NCI-H2107 treated with DMSO at 0.1 percent for 48 hours (cell line): Measurements from ENCODE around the gene CCND1.
"Not testable (repeated sequence)": the region's sequence is repeated elsewhere in the genome, so short reads cannot be mapped to it uniquely, and the experiment has no call there.

ENCODE experiments used
- DNase-seq: peaks from one replicate; lab custom pipeline; 2025; ENCODE audit not compliant: unreplicated experiment; lab: John Stamatoyannopoulos, UW

Gene CCND1

DNA sequence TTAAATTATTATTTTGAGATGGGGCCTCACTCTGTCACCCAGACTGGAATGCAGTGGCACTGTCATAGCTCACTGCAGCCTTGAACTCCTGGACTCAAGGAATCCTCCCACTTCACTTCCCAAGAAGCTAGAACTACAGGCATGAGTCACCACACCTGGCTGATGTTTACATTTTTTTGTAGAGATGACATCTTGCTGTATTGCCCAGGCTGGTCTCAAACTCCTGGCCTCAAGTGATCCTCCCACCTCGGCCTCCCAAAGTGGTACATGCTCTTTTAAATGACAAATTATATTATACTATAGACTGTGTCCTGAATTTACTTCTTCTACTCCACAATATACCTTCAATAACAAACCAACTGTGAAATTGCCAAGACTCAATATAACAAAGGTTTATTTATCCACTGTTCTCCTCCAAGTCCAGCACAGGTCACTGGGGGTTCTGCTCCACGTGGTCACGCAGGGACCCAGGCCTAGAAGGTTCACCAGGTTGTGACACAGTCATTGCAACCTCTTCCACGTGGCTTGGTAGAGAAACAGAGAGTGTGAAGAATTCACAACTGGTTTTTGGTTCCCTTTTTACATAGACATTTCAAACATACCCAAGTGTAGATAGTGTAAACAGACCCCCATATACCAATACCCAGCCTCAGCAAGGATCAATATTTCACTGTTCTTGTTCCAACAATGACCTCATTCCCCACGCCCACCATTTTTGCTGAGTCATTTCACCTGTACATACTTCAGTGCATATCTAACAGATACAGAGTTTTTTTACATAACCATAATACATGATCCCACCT is 47.2 kb downstream of the CCND1 start:
- DNase-seq = not testable (repeated sequence)

DNA sequence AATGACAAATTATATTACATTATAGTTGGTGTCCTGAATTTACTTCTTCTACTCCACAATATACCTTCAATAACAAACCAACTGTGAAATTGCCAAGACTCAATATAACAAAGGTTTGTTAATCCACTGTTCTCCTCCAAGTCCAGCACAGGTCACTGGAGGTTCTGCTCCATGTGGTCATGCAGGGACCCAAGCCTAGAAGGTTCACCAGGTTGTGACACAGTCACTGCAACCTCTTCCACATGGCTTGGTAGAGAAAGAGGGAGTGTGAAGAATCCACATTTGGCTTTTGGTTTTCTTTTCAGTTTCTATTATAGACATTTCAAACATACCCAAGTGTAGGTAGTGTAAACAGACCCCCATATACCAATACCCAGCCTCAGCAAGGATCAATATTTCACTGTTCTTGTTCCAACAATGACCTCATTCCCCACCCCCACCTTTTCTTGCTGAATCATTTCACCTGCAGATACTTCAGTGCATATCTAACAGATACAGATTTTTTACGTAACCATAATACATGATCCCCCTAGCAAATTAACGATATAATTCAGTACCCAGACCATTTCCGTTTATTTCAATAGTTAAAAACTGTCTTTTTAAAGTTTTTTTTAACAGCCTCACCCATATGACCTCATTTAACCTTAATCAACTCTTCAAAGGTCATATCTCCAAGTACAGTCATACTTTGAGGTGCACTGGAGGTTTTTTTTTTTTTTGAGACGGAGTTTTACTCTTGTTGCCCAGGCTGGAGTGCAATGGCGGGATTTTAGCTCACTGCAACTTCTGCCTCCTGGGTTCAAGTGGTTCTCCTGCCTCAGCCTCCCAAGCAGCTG is 48.7 kb downstream of the CCND1 start:
- no peak for DNase-seq

DNA sequence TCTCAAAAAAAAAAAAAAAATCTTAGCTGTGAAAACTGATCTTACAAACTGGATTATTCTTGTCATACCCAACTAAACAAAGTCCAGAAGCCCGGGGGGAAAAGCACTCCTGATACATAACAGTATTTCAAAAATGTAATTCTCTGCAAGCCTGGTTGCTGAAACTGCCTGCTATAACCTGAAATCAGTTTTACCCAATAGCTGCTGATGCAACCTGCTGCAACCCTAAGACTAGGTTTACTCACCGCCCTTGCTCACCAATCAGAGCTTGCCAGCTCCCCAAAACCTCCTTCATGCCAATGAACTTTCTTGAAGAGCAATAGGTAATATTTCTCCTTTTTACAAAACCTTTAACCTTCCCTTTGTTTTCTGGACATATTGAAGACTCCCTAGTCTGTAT is 50.5 kb downstream of the CCND1 start:
- no peak for DNase-seq

DNA sequence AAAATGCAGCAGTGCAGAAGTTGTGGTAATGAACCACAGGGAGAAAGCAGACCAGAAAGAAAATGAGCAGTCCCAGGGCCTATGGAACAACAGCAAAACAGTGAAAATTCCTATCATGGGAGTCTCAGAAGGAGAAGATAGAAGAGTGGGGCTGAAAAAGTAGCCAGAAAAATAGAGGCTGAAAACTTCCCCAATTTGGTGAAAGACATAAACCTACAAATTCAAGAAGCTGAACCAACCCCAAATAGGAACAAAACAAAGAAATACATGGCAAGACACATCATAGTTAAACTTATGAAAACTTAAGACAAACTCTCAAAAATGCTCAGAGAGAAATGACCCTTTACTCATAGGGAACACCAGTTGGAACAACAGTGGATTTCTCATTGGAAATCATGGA is 51.5 kb downstream of the CCND1 start:
- no peak for DNase-seq

- no peak for DNase-seq
Observed at GRCh38 chr11:69694781-69695180, 53.8 kb downstream of the CCND1 start.

DNA sequence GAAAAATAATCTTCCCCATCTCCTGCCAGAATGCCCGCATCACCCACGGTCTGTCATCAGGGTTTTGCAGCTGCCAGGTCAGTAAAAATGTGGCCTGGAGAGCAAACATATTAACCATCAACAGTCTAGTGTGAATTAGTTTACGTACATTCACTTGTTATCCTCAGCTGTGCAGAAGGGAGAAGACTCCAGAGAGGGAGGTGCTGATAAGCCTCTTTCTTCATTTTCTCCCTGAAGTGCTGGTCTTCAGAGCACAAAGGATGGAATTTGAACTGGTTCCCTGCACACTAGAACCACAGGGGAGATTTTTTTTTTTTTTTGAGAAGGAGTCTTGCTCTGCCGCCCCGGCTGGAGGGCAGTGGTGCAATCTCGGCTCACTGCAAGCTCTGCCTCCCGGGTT is 54.6 kb downstream of the CCND1 start:
- no peak for DNase-seq

- DNase-seq = not testable (repeated sequence)
Observed at GRCh38 chr11:69695995-69696394, 55.0 kb downstream of the CCND1 start.

DNA sequence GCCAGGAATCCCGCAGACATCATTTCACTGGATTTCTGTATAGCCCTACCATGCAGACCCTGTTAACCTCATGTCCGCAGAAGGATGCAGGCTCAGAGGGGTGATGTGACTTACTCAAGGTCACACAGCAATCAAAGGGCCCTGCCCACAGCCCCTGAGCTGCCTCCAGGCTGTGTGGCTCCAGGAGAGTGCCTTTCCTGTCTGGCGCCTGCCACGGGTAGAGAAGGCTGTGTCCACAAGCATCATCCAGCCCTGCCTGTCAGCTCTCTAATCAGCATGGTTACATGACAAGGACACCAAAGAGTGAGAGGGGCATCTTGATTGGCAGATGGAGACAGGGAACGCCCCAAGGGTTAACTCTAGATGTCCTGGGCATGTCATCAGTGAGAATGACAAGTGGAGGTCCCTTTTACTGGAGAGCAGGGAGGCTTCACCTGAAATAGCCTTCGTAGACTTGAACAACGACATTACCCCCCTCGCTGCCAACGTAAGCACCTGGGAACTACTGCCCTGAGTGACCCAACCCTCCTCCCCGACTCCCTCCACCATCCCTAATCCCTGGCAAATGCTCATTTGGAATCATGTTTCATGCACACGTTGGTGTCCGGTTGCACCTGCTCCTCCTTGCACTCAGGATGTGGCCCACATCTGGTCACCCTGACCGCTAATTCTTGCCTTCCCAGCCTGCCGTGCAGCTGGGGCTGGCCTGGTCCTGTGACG is 56.0 kb downstream of the CCND1 start:
- DNase-seq = peak; percentile 50

DNA sequence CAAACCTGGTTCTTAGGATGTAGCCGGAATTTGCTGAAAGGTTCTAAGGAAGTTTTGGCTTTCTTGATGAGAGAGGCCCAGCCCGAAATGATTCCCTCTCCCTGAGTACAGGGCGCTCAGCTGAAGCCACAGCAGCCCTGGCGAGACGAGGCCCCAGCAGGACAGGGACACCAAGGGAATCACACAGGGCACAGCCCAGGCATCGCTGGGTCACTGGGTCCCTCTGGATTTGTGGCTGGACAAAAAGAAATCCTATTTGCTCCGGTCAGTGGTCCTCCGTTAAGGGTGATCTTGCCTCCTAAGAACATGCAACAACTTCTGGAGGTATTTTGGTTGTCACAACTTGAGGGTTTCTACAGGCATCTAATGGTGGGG is 56.5 kb downstream of the CCND1 start:
- no peak for DNase-seq

GRCh38 chr11:69697861-69698260 is 56.9 kb downstream of the CCND1 start:
- no peak for DNase-seq

DNA sequence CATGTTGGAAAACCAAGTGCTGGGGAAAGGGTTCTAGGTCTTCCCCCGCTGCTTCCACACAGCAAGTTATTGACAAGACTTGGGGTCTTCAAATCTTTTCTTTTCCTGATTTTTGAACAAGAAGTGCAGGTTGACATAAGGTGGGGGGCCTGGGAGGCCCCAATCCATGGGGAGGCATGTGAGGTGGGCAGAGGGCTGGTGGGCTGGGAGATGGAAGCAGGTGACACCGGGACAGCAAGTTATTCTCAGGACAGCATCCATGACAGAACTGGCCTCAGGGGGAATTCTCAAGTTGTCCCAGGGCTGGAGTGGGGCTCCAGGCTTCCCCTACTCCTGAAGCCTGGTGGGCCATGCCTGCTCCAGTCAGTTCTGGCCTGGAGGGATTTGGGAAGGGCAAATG is 57.4 kb downstream of the CCND1 start:
- DNase-seq = no peak

DNA sequence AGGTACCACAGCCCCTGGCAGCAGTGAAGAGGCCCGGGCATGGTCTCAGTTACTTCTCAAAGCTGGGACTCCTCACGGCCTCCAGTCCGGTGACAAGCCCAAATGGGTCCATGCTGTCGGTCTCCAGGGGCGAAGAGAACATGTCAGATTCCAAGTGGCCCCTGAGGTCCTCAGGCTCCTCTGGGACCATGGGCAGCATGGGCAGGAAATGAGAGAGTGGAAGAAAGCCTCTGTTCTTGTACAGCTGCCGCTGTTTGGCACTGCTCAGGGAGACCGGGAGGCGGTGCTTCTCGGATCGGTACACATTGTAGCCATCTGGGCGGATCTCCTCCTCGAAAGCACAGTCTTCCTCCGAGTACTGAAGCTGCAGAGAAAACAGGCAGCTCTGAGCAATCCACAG is 58.3 kb downstream of the CCND1 start:
- no peak for DNase-seq

DNA sequence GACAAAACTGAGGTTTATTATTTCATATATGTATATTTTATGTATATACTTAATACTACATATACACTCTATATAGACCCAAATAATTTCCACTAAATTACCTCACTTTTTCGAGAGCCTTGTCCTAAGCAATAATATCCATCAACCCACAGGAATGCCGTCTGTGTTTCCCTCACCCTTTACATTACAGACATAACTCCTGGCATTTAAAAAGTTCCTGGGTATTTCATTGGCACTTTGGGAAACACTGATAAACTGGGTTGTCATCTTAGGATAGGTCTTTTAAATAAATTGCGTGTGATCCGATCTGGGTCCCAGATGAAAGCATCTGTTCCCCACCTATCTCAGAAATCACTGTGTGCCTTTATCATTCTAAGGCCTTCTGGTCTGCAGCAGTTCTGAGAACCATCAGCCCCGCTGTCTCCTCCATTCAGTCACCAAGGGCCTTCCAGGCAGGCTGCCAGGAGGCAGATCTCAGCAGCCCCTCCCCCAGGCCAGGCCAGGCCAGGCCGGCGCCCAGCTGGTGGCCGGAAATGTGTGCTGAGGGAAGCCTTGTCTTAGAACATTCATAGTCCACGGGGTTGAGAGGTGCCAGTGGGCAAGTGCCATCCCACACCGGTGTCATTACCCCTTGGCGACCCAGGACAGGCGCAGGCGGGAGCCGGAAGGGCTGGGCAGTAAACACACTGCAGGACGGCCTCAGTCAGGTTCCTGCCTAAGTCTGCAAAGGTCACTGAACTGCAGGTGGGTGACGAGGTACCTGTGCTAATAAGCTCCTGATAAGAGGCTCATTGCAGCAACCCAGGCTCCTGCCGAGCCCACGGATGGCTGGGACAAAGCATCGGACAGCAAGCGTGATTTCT is 59.6 kb downstream of the CCND1 start:
- DNase-seq = no peak

- no peak for DNase-seq
Observed at GRCh38 chr11:69702239-69702691, 61.3 kb downstream of the CCND1 start.

- DNase-seq = no peak
Observed at GRCh38 chr11:69702769-69703452, 62.0 kb downstream of the CCND1 start.

DNA sequence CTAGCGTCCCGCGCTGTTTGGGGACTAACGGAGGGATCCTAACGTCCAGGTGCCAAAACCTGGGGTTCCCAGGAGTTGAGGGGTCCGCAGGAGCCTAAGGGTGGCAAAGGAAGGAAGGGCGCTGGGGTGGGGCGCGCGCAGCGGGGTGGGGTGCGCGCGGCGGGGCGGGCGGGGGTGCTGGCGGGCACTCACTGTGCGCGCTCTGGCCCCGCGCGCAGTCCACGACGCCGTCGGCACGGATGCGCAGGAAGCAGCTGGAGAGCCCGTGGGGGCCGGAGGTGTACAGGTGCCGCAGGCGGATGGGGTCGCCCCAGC is 62.5 kb downstream of the CCND1 start:
- DNase-seq = no peak
